Epithelial cell of esophagus (primary cell): Measurements from ENCODE around the gene PYGB.
"Not testable (repeated sequence)": the region's sequence is repeated elsewhere in the genome, so short reads cannot be mapped to it uniquely, and the experiment has no call there.

Experiments
- DNase-seq: peaks from one replicate; pipeline ENCODE4 v3.0.0; 2010; ENCODE audit warnings: low read depth
- H3K4me3 ChIP-seq: 2 replicates; pipeline ENCODE4 v1.5.1; 2011; ENCODE audit warnings: mild to moderate bottlenecking, low read length, control low read depth
- CTCF ChIP-seq: IDR thresholded peaks from 2 replicates; pipeline ENCODE4 v1.5.1; 2011; ENCODE audit warnings: low read depth, mild to moderate bottlenecking, low read length, control low read depth, inconsistent platforms; ENCODE audit not compliant: insufficient read depth; ENCODE audit errors: missing control alignments

PYGB gene

GRCh38 chr20:25236450-25237304 is 11.2 kb upstream of the PYGB start:
- H3K4me3 ChIP-seq, result no peak overlapping the region
- TF ChIP-seq CTCF, result no peak
- no peak for DNase-seq

- TF ChIP-seq CTCF, result no peak
- DNase-seq, result peak; percentile 99
- no peak overlapping the region for H3K4me3 ChIP-seq
These were observed 10.1 kb upstream of the PYGB start for GRCh38 chr20:25237610-25238318.

GRCh38 chr20:25238319-25239037 is 9.4 kb upstream of the PYGB start:
- H3K4me3 ChIP-seq, result no peak overlapping the region
- peak; percentile 76 for DNase-seq
- TF ChIP-seq CTCF, result no peak

GRCh38 chr20:25239387-25240370 is 8.2 kb upstream of the PYGB start:
- no peak overlapping the region for H3K4me3 ChIP-seq
- no peak for TF ChIP-seq CTCF
- DNase-seq, result no peak

- DNase-seq, H3K4me3 ChIP-seq: not testable (repeated sequence)
These were observed 6.8 kb upstream of the PYGB start for GRCh38 chr20:25240851-25241658.

DNA sequence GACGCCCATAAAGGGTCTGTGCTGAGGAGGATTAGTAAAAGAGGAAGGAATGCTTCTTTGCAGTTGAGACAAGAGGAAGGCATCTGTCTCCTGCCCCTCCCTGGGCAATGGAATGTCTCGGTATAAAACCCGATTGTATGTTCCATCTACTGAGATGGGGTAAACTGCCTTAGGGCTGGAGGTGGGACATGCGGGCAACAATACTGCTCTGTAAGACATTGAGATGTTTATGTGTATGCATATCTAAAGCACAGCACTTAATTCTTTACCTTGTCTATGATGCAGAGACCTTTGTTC is 6.3 kb upstream of the PYGB start:
- not testable (repeated sequence) for DNase-seq

DNA sequence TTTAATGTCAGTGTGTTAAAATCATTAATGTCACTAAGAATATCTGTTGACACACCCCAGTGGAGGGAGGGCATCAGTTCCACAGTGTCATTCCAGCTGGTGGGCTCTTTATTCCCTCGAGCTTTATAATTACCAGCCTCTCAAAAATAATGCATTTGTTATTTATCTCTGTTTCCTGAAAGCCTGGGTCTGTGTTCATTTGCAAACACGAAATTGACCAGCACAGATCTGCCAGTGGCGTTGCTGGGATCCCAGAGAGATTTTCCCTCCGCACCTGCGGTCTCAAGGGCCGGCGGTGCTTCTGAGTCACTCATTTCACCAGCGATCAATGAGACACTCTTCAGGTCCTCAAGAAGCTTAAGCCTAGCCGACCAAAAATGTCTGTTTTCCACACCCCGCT is 5.7 kb upstream of the PYGB start:
- H3K4me3 ChIP-seq, result no peak overlapping the region
- TF ChIP-seq CTCF, result no peak
- peak; percentile 39 for DNase-seq

More for the DNA sequence above, 6.3 kb upstream of the PYGB start:
- H3K4me3 ChIP-seq, result not testable (repeated sequence)
